ENCODE data around the gene SPG21. TPM values are rescaled to one million over a fixed set of nuclear protein-coding genes. Genes with fewer than 3 reads are reported as not detected.

SPG21 gene
- total RNA-seq, 1 experiment from 2014 or later: 66.6 TPM

- Histone ChIP-seq H3K14ac (ENCODE audit: insufficient read depth, low read length) (no peak overlapping the region), H3K23me2 (ENCODE audit: insufficient read length, low read depth, low read length, poor library complexity, severe bottlenecking) (no peaks in the 10 kb centered on the region), H3K4me2 (ENCODE audit: insufficient read depth, insufficient read length, low read length) (no peak overlapping the region), H3K9ac (ENCODE audit: extremely low read depth, insufficient read length, low read length) (no peak overlapping the region), H3K56ac (ENCODE audit: insufficient read length, low read depth, low read length) (no peak overlapping the region), H3K79me2 (ENCODE audit: insufficient read depth, low read length) (no peaks in the 10 kb centered on the region), H4K5ac (ENCODE audit: insufficient read length, low read depth, low read length) (no peak overlapping the region), H3T11ph (ENCODE audit: low read length) (no peak overlapping the region), H3K79me1 (ENCODE audit: insufficient read depth, low read depth, low read length, poor library complexity, severe bottlenecking) (no peaks in the 10 kb centered on the region), H3K4me1 (ENCODE audit: insufficient read depth, low read length) (no peaks in the 10 kb centered on the region), H3K18ac (ENCODE audit: insufficient read length, low read depth, low read length) (no peak overlapping the region), H2BK20ac (ENCODE audit: low read depth, low read length, poor library complexity, severe bottlenecking) (no peak overlapping the region), H4K91ac (ENCODE audit: insufficient read length, low read depth, low read length) (no peak overlapping the region), H4K20me1 (ENCODE audit: control insufficient read depth, insufficient read depth, insufficient read length) (no peaks in the 10 kb centered on the region), H2BK15ac (ENCODE audit: low read depth, low read length) (no peak overlapping the region), H2BK5ac (ENCODE audit: insufficient read length, low read length) (no peak overlapping the region), H3K27ac (ENCODE audit: insufficient read length, low read depth, low read length) (no peak overlapping the region), H3K27me3 (ENCODE audit: insufficient read depth, low read length) (no peaks in the 10 kb centered on the region), H2AFZ (ENCODE audit: low read length) (no peak overlapping the region), H3K4ac (ENCODE audit: low read depth, low read length) (no peak overlapping the region), H2BK120ac (ENCODE audit: low read depth, low read length, poor library complexity, severe bottlenecking) (no peak overlapping the region), H2BK12ac (ENCODE audit: insufficient read length, low read depth, low read length) (no peak overlapping the region), H3K9me3 (ENCODE audit: control insufficient read depth, low read depth, low read length) (no peaks in the 10 kb centered on the region), H3K23ac (ENCODE audit: insufficient read length, low read depth, low read length) (no peak overlapping the region), H2AK5ac (ENCODE audit: insufficient read length, low read length) (no peak overlapping the region), H4K8ac (replicated peaks; ENCODE audit: insufficient read length, low read depth, low read length) (no peak overlapping the region)
- no peak for DNase-seq
- Mint-ChIP-seq H3K4me1 (peaks cover 9% of the 10 kb centered on the region in 2 experiments), H3K27me3 (ENCODE audit: low read depth) (peaks cover 4% of the 10 kb centered on the region; the same call in 1 of the 2 replicates), H3K36me3 (ENCODE audit: insufficient read depth in 1 of 3, low read depth in 3 of 3) (peaks cover 2 to 34% (median 33%) of the 10 kb centered on the region in 3 experiments; a peak in 5 of 7 replicates), H3K9me3 (no peaks in the 10 kb centered on the region), H3K27ac (no peak overlapping the region), H3K4me3 (no peak overlapping the region)
- no peak for TF ChIP-seq CTCF (conservative IDR thresholded peaks at IDR 0.05)
- no CpG with 5 or more reads among the region's 6 CpGs for WGBS (ENCODE audit: extremely low coverage, insufficient read length, low lambda C conversion rate)
Measured at GRCh38 chr15:65026756-65027155, 37.0 kb upstream of the SPG21 start.
